Psoas muscle (tissue), 8 donors: ENCODE measurements around the gene TBC1D5. TPM values are rescaled to one million over a fixed set of nuclear protein-coding genes. Genes with fewer than 3 reads are reported as not detected.

Source experiments
- ATAC-seq, 4 donors: fragments of 200-7000 bp; cut with Tn5 transposase; one replicate each; pipeline ENCODE4 v1.9.1; 2020; ENCODE audit warnings: moderate library complexity in 3 of 4, mild to moderate bottlenecking in 2 of 4
- DNase-seq, 2 donors: peaks; one replicate each; pipeline ENCODE4 v3.0.0-alpha.2; 2020
- H3K27ac ChIP-seq: fragments of 200-600 bp; one replicate; pipeline ENCODE4 v1.8.0; 2022
- H3K27me3 ChIP-seq, 3 donors: fragments of 200-600 bp in 1 of 3; one replicate each; pipeline versions ENCODE4 v1.6.1 to v1.8.0; 2013 to 2022; ENCODE audit warnings: low read length in 2 of 3, mild to moderate bottlenecking in 2 of 3, moderate library complexity in 1 of 3; ENCODE audit not compliant: insufficient read depth in 3 of 3
- H3K36me3 ChIP-seq, 2 donors: fragments of 200-600 bp in 1 of 2; one replicate each; pipeline versions ENCODE4 v1.6.1 to v1.8.0; 2013 to 2022; ENCODE audit warnings: low read depth in 1 of 2, mild to moderate bottlenecking in 1 of 2, moderate library complexity in 1 of 2; ENCODE audit not compliant: insufficient read depth in 1 of 2
- H3K4me1 ChIP-seq: fragments of 200-600 bp; one replicate; pipeline ENCODE4 v1.8.0; 2022
- H3K4me3 ChIP-seq: fragments of 200-600 bp; one replicate; pipeline ENCODE4 v1.8.0; 2022; ENCODE audit warnings: mild to moderate bottlenecking
- H3K9me3 ChIP-seq: fragments of 200-600 bp; one replicate; pipeline ENCODE4 v1.8.0; 2022
- WGBS, 3 donors: extraction: QIAGEN DNeasy Blood & Tissue Kit; methylation state at CpG; one replicate each; pipeline versions ENCODE4 v1.1.6 to v1.1.7; 2013; 5-methylcytosine and 5-hydroxymethylcytosine counted together
- intact Hi-C, 2 donors: fragments of 100-400 bp; cut with DNase I; formaldehyde crosslinking; loops; one replicate each; pipeline versions ENCODE4 v1.11.0 to v1.14.2; 2022
- polyA plus RNA-seq, 3 donors: library from polyadenylated mRNA; stranded (reverse); fragments of 200-250 nt; gene quantifications; one replicate each; pipeline ENCODE4 v1.2.3, GENCODE V29; 2013
- total RNA-seq, 4 donors: library from RNA; stranded (reverse); fragmentation: NEBNext Ultra II Directional in 2 of 4; extraction: Animal tissue kit (Norgen Biotek cat#: 25700) in 2 of 4; gene quantifications; one replicate each; pipeline versions ENCODE4 v1.2.1 to v1.2.4, GENCODE V29; 2021 to 2023
- TF ChIP-seq, protein P1 (sequence below): fragments of 200-600 bp; IDR thresholded peaks from one replicate; pipeline ENCODE4 v1.8.0; 2022; ENCODE audit warnings: antibody characterized with exemption
- donor health status: healthy with polysubstance abuse.
- donor health status: DM: no; HTN: no; CAD: no; lungs with moderate emphysema.
- donor health status: Bipolar disorder and iron deficiency.
- donor health status: healthy.
- donor health status: DM: yes; HTN: yes; CAD: no.
- donor health status: DM: no; HTN: no; CAD: no.
- donor health status: DM: no; HTN: no; CAD: no.
- donor health status: DM: yes; HTN: yes; CAD: no.

Gene TBC1D5
- total and polyA plus RNA-seq, 7 donors: 4.3 to 20.4 (median 13.3) TPM

GRCh38 chr3:17166369-17166768, 576.1 kb downstream of the TBC1D5 start:
- Histone ChIP-seq H3K36me3 (peaks cover 0 to 48% of the 10 kb centered on the region in 2 donors), H3K27me3 (no peaks in the 10 kb centered on the region), H3K9me3 (no peaks in the 10 kb centered on the region), H3K4me1 (no peaks in the 10 kb centered on the region), H3K27ac (no peak overlapping the region), H3K4me3 (no peak overlapping the region)
- TF ChIP-seq, protein P1, sequence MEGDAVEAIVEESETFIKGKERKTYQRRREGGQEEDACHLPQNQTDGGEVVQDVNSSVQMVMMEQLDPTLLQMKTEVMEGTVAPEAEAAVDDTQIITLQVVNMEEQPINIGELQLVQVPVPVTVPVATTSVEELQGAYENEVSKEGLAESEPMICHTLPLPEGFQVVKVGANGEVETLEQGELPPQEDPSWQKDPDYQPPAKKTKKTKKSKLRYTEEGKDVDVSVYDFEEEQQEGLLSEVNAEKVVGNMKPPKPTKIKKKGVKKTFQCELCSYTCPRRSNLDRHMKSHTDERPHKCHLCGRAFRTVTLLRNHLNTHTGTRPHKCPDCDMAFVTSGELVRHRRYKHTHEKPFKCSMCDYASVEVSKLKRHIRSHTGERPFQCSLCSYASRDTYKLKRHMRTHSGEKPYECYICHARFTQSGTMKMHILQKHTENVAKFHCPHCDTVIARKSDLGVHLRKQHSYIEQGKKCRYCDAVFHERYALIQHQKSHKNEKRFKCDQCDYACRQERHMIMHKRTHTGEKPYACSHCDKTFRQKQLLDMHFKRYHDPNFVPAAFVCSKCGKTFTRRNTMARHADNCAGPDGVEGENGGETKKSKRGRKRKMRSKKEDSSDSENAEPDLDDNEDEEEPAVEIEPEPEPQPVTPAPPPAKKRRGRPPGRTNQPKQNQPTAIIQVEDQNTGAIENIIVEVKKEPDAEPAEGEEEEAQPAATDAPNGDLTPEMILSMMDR: no peak
- 78 to 90% (median 79%) methylated on average over 7 of the region's 7 CpGs for WGBS, 3 donors
- intact Hi-C loops: no loop called here
- ATAC-seq (peak in 2 of 4 donors; percentile 44 to 68), DNase-seq (no peak)

DNA sequence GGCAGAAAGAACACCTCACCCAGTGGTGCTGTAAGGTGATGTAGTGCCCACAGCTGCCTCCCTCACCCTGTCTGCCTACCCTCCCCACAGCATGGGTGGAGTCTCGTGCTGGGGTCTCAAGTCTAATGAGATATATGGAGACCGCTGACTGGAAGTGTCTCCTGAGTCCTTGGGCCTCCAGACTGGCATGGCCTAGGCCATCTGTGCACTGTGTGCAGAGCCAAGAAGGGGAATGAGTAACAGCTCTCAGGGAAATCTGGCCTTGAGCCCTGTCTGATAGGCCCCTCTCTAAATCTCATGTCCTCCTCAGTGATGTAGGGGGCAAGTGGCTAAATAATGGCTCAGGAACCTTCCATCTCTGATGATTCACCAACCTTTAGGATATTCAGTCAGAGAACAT, 580.3 kb downstream of the TBC1D5 start:
- H3K4me1 ChIP-seq: peaks cover 24% of the 10 kb centered on the region
- H3K9me3 ChIP-seq: no peaks in the 10 kb centered on the region
- WGBS, 3 donors: 89 to 97% (median 96%) methylated on average over 2 of the region's 2 CpGs
- H3K27ac ChIP-seq: no peak overlapping the region
- no peak for DNase-seq
- TF ChIP-seq, protein P1: no peak
- peaks cover 0 to 49% of the 10 kb centered on the region in 2 donors for H3K36me3 ChIP-seq
- intact Hi-C loops: no loop called here
- no peak for ATAC-seq
- no peak overlapping the region for H3K4me3 ChIP-seq
- H3K27me3 ChIP-seq: no peaks in the 10 kb centered on the region

GRCh38 chr3:17160597-17160996, 581.8 kb downstream of the TBC1D5 start:
- Histone ChIP-seq H3K4me3 (no peak overlapping the region), H3K9me3 (no peaks in the 10 kb centered on the region), H3K27me3 (no peaks in the 10 kb centered on the region), H3K36me3 (peaks cover 0 to 37% of the 10 kb centered on the region in 2 donors), H3K4me1 (peaks cover 27% of the 10 kb centered on the region), H3K27ac (no peak overlapping the region)
- DNase-seq (peak in 1 of 2 donors; percentile 37), ATAC-seq (no peak)
- 91 to 99% (median 96%) methylated on average over 4 of the region's 4 CpGs for WGBS, 3 donors
- TF ChIP-seq, protein P1: no peak
- intact Hi-C loops: no loop called here

- Histone ChIP-seq H3K9me3 (no peaks in the 10 kb centered on the region), H3K36me3 (peaks cover 0 to 28% of the 10 kb centered on the region in 2 donors), H3K4me3 (no peak overlapping the region), H3K27ac (peak overlapping the region; percentile 71), H3K4me1 (peaks cover 27% of the 10 kb centered on the region), H3K27me3 (no peaks in the 10 kb centered on the region)
- 65 to 79% (median 70%) methylated on average over 8 of the region's 8 CpGs for WGBS, 3 donors
- intact Hi-C loops: no loop called here
- DNase-seq: peak in 1 of 2 donors; percentile 51
- ATAC-seq: peak; percentile 51 to 86 (median 80)
- TF ChIP-seq, protein P1: no peak
These were observed 583.3 kb downstream of the TBC1D5 start for GRCh38 chr3:17158941-17159682.
